ENCODE data around the gene PML. TPM values are rescaled to one million over a fixed set of nuclear protein-coding genes. Genes with fewer than 3 reads are reported as not detected.
A peak's percentile ranks its signal among the peaks of the same experiment; 100 is the strongest.
"Not testable (repeated sequence)": the region's sequence is repeated elsewhere in the genome, so short reads cannot be mapped to it uniquely, and the experiment has no call there.

The PML gene
- total RNA-seq, 1 donor from 2014 or later, result 30.6 TPM

DNA sequence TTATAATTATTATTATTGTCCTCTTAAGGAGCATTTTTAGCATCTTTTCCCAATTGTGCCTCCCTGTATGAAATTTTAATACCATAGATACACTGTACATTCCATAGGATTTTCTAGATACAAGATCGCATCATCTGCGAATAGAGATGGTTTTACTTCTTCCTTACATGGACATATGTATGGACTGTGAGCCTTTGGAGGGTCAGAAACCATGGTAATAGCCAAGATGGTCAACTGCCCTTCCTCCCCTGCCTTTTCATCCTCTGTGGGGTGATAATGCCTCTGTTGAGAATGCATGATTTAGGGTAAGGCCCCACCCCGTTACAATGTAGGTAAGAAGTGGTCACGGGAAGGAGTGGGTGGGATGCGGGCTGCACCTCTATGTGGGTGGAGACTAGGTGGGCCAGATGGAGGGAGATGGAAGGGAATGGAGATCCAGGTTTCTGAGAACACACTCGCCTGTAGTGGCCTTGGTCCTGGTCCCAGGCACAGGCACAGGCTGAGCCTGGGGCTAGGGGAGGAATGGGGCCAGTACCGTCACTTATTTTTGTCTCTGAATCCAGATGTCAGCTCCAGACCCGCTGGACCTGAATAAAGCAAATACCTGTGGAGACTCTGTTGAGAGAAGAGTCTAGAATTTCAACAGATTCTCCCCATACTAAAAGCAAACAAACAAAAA is 56.2 kb downstream of the PML start:
- Mint-ChIP-seq H3K27me3 (ENCODE audit: low read depth) (peaks cover 13% of the 10 kb centered on the region), H3K4me1 (peaks cover 9% of the 10 kb centered on the region), H3K36me3 (ENCODE audit: low read depth) (no peaks in the 10 kb centered on the region), H3K27ac (ENCODE audit: unreplicated experiment) (no peak overlapping the region), H3K9me3 (no peaks in the 10 kb centered on the region), H3K4me3 (no peak overlapping the region)
- TF ChIP-seq, protein P1, sequence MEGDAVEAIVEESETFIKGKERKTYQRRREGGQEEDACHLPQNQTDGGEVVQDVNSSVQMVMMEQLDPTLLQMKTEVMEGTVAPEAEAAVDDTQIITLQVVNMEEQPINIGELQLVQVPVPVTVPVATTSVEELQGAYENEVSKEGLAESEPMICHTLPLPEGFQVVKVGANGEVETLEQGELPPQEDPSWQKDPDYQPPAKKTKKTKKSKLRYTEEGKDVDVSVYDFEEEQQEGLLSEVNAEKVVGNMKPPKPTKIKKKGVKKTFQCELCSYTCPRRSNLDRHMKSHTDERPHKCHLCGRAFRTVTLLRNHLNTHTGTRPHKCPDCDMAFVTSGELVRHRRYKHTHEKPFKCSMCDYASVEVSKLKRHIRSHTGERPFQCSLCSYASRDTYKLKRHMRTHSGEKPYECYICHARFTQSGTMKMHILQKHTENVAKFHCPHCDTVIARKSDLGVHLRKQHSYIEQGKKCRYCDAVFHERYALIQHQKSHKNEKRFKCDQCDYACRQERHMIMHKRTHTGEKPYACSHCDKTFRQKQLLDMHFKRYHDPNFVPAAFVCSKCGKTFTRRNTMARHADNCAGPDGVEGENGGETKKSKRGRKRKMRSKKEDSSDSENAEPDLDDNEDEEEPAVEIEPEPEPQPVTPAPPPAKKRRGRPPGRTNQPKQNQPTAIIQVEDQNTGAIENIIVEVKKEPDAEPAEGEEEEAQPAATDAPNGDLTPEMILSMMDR (conservative IDR thresholded peaks at IDR 0.05), result no peak
- DNase-seq (ENCODE audit: low read depth, low spot score), result no peak

GRCh38 chr15:74052271-74053260 is 58.0 kb downstream of the PML start:
- H3K27me3 Mint-ChIP-seq (ENCODE audit: low read depth), result peaks cover 17% of the 10 kb centered on the region
- not testable (repeated sequence) for H3K36me3 Mint-ChIP-seq (ENCODE audit: low read depth); H3K4me1 Mint-ChIP-seq; DNase-seq (ENCODE audit: low read depth, low spot score); H3K9me3 Mint-ChIP-seq; H3K27ac Mint-ChIP-seq (ENCODE audit: unreplicated experiment); H3K4me3 Mint-ChIP-seq

DNA sequence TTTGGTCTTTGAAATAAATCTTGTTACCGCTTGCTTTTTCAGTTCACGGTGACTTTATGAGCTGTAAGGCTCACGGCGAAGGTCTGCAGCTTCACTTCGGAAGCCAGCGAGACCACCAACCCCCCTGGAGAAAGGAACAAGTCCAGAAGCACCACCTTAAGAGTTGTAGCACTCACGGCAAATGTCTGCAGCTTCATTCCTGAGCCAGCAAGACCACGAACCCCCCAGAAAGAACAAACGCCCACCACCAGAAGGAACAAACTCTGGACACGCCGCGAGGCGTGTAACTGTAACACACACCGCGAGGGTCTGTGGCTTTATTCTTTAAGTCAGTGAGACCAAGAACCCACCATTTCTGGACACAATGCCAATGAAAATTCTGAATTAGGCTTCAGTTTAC is 59.0 kb downstream of the PML start:
- no peaks in the 10 kb centered on the region for H3K9me3 Mint-ChIP-seq
- peaks cover 24% of the 10 kb centered on the region for H3K27me3 Mint-ChIP-seq (ENCODE audit: low read depth)
- no peak for DNase-seq (ENCODE audit: low read depth, low spot score)
- H3K4me3 Mint-ChIP-seq, result no peak overlapping the region
- H3K4me1 Mint-ChIP-seq, result peaks cover 6% of the 10 kb centered on the region
- no peak overlapping the region for H3K27ac Mint-ChIP-seq (ENCODE audit: unreplicated experiment)
- TF ChIP-seq, protein P1 (conservative IDR thresholded peaks at IDR 0.05), result no peak
- H3K36me3 Mint-ChIP-seq (ENCODE audit: low read depth), result no peaks in the 10 kb centered on the region

GRCh38 chr15:74053941-74054529 is 59.5 kb downstream of the PML start:
- TF ChIP-seq, protein P1 (conservative IDR thresholded peaks at IDR 0.05), result peak; percentile 66
- Mint-ChIP-seq H3K4me1 (peaks cover 6% of the 10 kb centered on the region), H3K9me3 (no peaks in the 10 kb centered on the region), H3K27me3 (ENCODE audit: low read depth) (peaks cover 25% of the 10 kb centered on the region), H3K36me3 (ENCODE audit: low read depth) (no peaks in the 10 kb centered on the region), H3K27ac (ENCODE audit: unreplicated experiment) (no peak overlapping the region), H3K4me3 (no peak overlapping the region)
- peak; percentile 71 for DNase-seq (ENCODE audit: low read depth, low spot score)

GRCh38 chr15:74055804-74056203 is 61.3 kb downstream of the PML start:
- TF ChIP-seq, protein P1 (conservative IDR thresholded peaks at IDR 0.05), result no peak
- peaks cover 27% of the 10 kb centered on the region for H3K27me3 Mint-ChIP-seq (ENCODE audit: low read depth)
- H3K36me3 Mint-ChIP-seq (ENCODE audit: low read depth), result no peaks in the 10 kb centered on the region
- no peak for DNase-seq (ENCODE audit: low read depth, low spot score)
- peaks cover 6% of the 10 kb centered on the region for H3K4me1 Mint-ChIP-seq
- H3K4me3 Mint-ChIP-seq, result no peak overlapping the region
- no peak overlapping the region for H3K27ac Mint-ChIP-seq (ENCODE audit: unreplicated experiment)
- H3K9me3 Mint-ChIP-seq, result no peaks in the 10 kb centered on the region

GRCh38 chr15:74056330-74056729 is 61.8 kb downstream of the PML start:
- peaks cover 27% of the 10 kb centered on the region for H3K27me3 Mint-ChIP-seq (ENCODE audit: low read depth)
- not testable (repeated sequence) for H3K4me1 Mint-ChIP-seq; DNase-seq (ENCODE audit: low read depth, low spot score); H3K4me3 Mint-ChIP-seq; H3K36me3 Mint-ChIP-seq (ENCODE audit: low read depth); H3K9me3 Mint-ChIP-seq; H3K27ac Mint-ChIP-seq (ENCODE audit: unreplicated experiment)

GRCh38 chr15:74059050-74059833 is 64.7 kb downstream of the PML start:
- Mint-ChIP-seq H3K27me3 (ENCODE audit: low read depth) (peaks cover 27% of the 10 kb centered on the region), H3K27ac (ENCODE audit: unreplicated experiment) (peak overlapping the region; percentile 70)
- not testable (repeated sequence) for H3K4me1 Mint-ChIP-seq; H3K4me3 Mint-ChIP-seq; H3K36me3 Mint-ChIP-seq (ENCODE audit: low read depth); DNase-seq (ENCODE audit: low read depth, low spot score); H3K9me3 Mint-ChIP-seq
